ENCODE data around the gene CAPN13.

The CAPN13 gene

DNA sequence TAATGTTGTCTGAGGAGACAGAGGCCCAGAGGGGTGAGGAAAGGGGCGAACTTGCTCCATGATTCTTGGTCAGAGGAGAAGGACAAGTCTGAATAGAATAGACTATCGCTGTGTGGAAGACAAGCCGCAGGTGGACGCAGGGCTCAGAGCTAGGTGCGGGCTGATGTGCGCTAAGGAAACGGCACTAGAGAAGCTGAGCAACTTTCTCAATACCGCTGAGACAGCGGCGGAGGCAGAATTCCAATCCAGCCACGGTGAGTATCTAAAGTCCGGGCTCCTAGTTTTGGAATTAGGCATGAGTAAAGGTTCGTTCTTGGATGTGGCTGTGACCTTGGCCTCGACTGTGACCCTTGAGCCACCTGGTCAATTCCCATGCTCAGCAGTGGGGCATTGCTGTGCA lies 47.8 kb downstream of the CAPN13 start:
- H3K4me1 Mint-ChIP-seq (ENCODE audit: low read depth) = no peaks in the 10 kb centered on the region
- peaks cover 5% of the 10 kb centered on the region for H3K27me3 Mint-ChIP-seq
- no peak overlapping the region for H3K4me3 Mint-ChIP-seq
- H3K27ac Mint-ChIP-seq = no peak overlapping the region
- no peaks in the 10 kb centered on the region for H3K36me3 Mint-ChIP-seq
- no peaks in the 10 kb centered on the region for H3K9me3 Mint-ChIP-seq (ENCODE audit: low read depth)

DNA sequence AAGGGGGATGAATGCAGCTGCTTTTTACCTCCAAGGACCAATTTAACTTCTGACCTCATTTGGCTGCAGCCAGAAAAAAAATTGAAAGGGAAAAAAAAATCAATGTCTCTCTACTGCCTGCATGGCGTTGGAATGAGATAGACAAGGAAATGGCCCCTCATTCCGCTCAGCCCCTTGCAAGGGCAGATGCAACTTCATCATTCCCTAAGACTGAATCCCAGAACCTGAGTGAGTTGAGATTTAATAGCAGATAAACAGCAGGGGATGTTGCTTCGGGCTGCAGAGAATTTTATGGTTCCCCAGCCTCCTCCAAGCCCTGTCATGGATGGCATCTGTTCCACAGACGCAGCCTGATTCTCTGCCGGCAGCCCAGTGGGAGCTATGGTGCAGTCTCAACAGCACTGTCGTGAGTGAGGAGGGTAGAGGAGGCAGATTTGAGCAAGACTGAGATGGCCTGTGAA lies 49.0 kb downstream of the CAPN13 start:
- Mint-ChIP-seq H3K27ac (no peak overlapping the region), H3K4me3 (no peak overlapping the region), H3K36me3 (no peaks in the 10 kb centered on the region), H3K9me3 (ENCODE audit: low read depth) (no peaks in the 10 kb centered on the region), H3K27me3 (peaks cover 9% of the 10 kb centered on the region), H3K4me1 (ENCODE audit: low read depth) (no peaks in the 10 kb centered on the region)

DNA sequence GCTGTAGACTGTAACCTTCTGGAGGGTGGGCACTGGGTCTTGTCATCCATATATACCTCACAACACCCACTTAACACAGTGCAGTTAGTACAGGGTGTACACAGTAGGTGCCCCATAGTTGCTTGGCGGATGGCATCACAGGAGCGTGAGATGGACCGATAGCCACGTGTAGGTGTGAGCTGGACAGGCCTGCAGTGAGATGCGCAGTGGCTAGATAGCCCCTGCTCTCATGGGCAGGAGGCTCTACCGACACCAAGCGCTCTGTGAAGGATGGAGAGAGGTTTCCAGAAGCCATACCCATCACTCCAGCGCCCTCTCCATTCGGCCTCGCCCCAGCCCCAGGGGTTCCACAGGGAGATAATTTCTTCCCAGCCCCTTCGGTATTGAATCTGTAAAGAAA lies 49.5 kb downstream of the CAPN13 start:
- H3K4me1 Mint-ChIP-seq (ENCODE audit: low read depth) = no peaks in the 10 kb centered on the region
- peaks cover 9% of the 10 kb centered on the region for H3K27me3 Mint-ChIP-seq
- H3K27ac Mint-ChIP-seq = no peak overlapping the region
- H3K4me3 Mint-ChIP-seq = no peak overlapping the region
- H3K36me3 Mint-ChIP-seq = no peaks in the 10 kb centered on the region
- no peaks in the 10 kb centered on the region for H3K9me3 Mint-ChIP-seq (ENCODE audit: low read depth)

DNA sequence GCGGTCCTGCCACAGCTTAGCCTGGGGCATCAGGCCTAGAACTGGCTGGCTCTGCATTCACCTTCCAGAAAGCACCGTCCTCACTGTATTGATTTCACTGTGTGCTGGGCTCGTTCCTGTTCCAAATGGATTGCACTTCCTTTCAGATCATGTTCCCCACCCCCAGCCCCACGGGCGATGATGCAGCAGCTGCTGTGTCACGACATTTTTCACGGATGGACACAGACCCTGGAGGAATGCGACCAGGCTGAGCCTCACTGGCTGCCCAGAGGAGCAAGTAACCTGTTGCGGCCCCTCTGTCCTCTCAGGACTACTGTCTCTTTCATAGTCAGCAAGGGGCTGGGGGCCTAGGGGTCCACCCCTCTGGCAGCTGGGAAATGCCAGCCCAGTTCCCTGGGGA lies 50.3 kb downstream of the CAPN13 start:
- no peaks in the 10 kb centered on the region for H3K9me3 Mint-ChIP-seq (ENCODE audit: low read depth)
- peaks cover 9% of the 10 kb centered on the region for H3K27me3 Mint-ChIP-seq
- no peak overlapping the region for H3K4me3 Mint-ChIP-seq
- no peaks in the 10 kb centered on the region for H3K36me3 Mint-ChIP-seq
- H3K4me1 Mint-ChIP-seq (ENCODE audit: low read depth) = no peaks in the 10 kb centered on the region
- H3K27ac Mint-ChIP-seq = no peak overlapping the region

DNA sequence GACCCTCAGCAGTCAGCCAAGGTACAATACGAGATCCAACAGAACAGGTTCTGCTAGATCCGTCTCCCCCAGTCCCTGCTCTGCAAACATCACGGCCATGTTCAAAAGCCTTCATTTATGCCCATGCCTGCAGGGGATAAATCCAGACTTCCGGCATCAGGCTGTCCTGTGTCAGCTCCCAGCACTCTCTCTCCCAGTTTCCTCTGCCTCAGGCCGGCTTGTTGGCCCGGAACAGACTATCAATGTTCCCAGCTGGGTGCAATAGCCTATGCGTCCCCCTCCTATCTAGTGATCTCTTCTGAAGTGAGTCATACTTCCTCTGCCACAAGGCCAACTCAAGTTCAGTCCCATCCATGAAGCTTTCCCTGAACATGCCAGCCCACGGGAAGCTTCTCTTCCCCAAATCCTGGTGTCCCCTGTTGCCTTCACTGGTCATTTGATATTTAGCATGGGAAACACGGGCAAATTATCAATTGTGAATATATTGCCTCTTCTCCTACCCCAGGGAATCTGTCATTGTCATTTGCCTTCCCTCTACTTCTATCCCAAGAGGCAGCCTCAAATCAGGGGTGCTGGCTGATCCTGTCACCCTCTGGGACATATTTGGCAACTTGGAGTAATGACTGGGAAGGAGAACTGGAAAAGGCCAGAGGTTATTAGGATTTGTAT lies 51.1 kb downstream of the CAPN13 start:
- H3K27me3 Mint-ChIP-seq = peaks cover 9% of the 10 kb centered on the region
- no peaks in the 10 kb centered on the region for H3K4me1 Mint-ChIP-seq (ENCODE audit: low read depth)
- H3K9me3 Mint-ChIP-seq (ENCODE audit: low read depth) = no peaks in the 10 kb centered on the region
- H3K4me3 Mint-ChIP-seq = no peak overlapping the region
- no peak overlapping the region for H3K27ac Mint-ChIP-seq
- no peaks in the 10 kb centered on the region for H3K36me3 Mint-ChIP-seq

DNA sequence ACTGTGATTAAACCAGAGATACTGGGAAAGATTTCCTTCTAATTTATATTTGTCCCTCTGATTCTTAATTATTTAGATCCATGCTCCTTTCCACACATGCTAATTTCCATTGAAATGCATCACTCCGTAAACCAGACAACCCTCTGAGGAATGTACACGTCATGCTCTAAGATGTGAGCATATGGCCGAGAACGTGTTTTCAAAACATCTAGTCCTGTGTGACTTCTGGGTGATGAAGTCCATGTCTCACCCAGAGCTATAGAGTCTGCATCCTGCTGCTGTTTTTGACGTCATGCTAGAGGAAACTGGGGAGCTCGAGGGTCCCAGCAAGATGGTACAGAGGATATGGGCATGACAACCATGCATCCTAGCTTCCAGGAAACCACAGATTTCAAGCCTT lies 53.6 kb downstream of the CAPN13 start:
- H3K36me3 Mint-ChIP-seq = no peaks in the 10 kb centered on the region
- H3K9me3 Mint-ChIP-seq (ENCODE audit: low read depth) = no peaks in the 10 kb centered on the region
- H3K27ac Mint-ChIP-seq = no peak overlapping the region
- peaks cover 11% of the 10 kb centered on the region for H3K27me3 Mint-ChIP-seq
- no peaks in the 10 kb centered on the region for H3K4me1 Mint-ChIP-seq (ENCODE audit: low read depth)
- H3K4me3 Mint-ChIP-seq = no peak overlapping the region

DNA sequence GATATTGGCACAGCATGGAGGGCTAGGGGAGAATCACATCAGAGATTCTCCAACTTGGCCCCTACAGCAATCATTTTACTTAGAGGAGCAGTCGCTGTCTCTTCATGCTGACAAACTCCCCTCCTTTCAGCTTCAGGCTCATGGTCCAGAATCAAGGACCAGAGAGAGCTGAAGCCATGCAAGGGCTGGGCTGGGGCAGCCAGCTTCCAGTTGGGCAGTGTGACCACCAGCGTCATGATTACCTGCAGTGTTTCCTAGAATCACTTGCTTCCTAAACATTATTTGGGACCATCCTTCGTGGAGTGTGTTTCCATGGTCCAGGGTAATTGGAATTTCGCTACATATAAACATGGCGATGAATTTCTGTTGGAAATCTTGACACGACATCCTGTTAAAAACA lies 54.4 kb downstream of the CAPN13 start:
- H3K4me3 Mint-ChIP-seq = no peak overlapping the region

DNA sequence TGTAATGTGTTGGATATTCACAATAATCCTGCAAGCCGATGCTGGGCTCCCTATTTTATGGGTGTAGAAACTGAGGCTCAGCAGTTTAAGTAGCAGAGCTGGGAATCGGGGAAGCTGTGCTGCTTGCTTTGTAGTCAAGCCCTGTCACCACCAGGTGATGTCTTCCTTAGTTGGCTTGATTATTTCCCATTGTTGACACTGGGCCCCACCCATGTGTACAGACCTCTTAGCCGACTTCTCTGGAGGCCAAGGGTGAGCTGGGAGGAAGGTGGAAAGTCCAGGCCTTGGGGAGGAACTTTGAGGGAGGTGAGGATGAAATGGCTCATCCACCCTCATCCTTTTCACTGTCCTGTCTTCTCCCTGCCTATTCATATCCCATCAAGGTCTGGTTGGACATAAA lies 60.0 kb downstream of the CAPN13 start:
- H3K27ac Mint-ChIP-seq = no peak overlapping the region
- H3K4me3 Mint-ChIP-seq = no peak overlapping the region
- no peaks in the 10 kb centered on the region for H3K9me3 Mint-ChIP-seq (ENCODE audit: low read depth)
- H3K27me3 Mint-ChIP-seq = peaks cover 2% of the 10 kb centered on the region
- no peaks in the 10 kb centered on the region for H3K4me1 Mint-ChIP-seq (ENCODE audit: low read depth)
- no peaks in the 10 kb centered on the region for H3K36me3 Mint-ChIP-seq

More for the DNA sequence above, 54.4 kb downstream of the CAPN13 start:
- H3K9me3 Mint-ChIP-seq (ENCODE audit: low read depth) = no peaks in the 10 kb centered on the region
- no peak overlapping the region for H3K27ac Mint-ChIP-seq
- peaks cover 11% of the 10 kb centered on the region for H3K27me3 Mint-ChIP-seq
- no peaks in the 10 kb centered on the region for H3K4me1 Mint-ChIP-seq (ENCODE audit: low read depth)
- H3K36me3 Mint-ChIP-seq = no peaks in the 10 kb centered on the region

DNA sequence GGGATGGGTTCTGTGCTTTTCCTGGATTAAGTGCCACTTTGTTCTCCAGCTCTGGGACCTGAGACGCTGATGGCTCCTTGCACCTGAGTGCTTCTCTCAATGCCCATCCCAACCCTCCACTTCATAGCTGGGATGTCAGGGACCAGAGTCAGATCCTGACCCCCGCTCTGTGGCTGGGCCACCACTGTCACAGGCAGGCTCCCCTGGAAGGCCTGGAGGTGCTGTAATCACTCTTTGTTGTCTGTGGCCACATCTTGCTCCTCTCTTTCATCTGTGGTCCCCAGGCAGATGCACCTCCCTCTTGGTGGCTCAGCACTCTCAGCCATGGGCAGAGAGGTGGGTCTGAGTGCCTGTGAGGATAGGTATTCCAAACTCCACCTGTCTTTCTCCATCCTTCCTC lies 62.4 kb downstream of the CAPN13 start:
- no peaks in the 10 kb centered on the region for H3K4me1 Mint-ChIP-seq (ENCODE audit: low read depth)
- no peak overlapping the region for H3K27ac Mint-ChIP-seq
- no peaks in the 10 kb centered on the region for H3K36me3 Mint-ChIP-seq
- peaks cover 2% of the 10 kb centered on the region for H3K27me3 Mint-ChIP-seq
- H3K4me3 Mint-ChIP-seq = no peak overlapping the region
- no peaks in the 10 kb centered on the region for H3K9me3 Mint-ChIP-seq (ENCODE audit: low read depth)

DNA sequence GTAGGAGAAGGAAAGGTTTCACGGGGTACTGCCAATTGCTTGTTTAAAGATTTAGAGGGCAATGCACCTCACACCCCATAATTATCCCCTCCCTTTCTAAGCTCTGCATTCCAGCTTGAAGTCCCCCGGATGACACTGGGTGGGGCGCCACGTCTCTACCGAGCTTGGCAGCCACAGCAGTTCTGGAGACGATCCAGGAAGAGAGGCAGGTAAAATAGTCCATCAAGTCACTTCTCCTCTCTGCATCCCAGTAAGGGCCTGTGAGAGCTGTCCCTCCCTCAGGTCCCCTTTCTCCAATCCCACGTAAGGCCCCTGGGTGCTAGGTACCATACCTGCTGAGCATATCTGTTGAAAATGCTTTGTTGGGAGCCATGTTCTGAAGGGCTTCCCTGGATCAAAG lies 65.7 kb downstream of the CAPN13 start:
- no peaks in the 10 kb centered on the region for H3K36me3 Mint-ChIP-seq
- no peaks in the 10 kb centered on the region for H3K27me3 Mint-ChIP-seq
- no peaks in the 10 kb centered on the region for H3K9me3 Mint-ChIP-seq (ENCODE audit: low read depth)
- H3K27ac Mint-ChIP-seq = no peak overlapping the region
- no peaks in the 10 kb centered on the region for H3K4me1 Mint-ChIP-seq (ENCODE audit: low read depth)
- no peak overlapping the region for H3K4me3 Mint-ChIP-seq

DNA sequence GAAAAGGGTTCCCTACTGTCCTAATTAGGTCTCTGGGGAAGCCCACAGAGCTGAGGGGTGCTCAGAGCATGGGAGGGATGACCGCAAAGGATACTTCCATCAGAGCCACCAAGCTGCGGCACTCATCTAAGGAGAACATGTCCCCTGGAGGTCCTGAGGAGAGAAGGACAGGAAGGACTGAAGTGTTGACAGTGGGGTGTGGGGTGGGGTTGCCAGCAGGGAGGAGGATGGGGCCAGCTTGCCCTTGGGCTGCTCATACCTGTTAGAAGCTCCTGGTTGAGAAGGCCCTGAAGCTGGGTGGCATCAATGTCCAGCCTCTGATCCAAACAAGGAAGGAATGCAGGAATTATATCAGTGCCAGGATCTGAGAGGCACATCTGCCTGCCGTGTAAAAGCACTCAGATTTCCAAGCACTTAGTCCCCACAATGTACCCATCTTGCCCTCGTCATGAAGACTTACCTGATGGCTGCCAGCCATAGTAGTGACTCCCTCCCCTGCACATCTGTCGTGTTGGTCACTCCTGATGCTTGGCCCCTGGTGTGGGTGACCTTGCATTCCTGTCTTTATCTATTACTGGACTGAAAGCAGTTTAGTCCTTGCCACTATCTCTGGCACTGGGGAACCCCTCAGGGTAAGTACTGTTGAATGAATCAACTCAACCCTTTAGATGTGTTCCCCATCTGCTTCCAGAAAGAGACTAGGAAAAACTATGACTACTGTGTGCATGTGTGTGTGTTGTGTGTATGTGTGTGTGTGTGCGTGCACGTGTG lies 68.9 kb downstream of the CAPN13 start:
- H3K36me3 Mint-ChIP-seq = no peaks in the 10 kb centered on the region
- no peaks in the 10 kb centered on the region for H3K9me3 Mint-ChIP-seq (ENCODE audit: low read depth)
- H3K27me3 Mint-ChIP-seq = no peaks in the 10 kb centered on the region
- H3K4me1 Mint-ChIP-seq (ENCODE audit: low read depth) = no peaks in the 10 kb centered on the region
- no peak overlapping the region for H3K4me3 Mint-ChIP-seq
- H3K27ac Mint-ChIP-seq = no peak overlapping the region

DNA sequence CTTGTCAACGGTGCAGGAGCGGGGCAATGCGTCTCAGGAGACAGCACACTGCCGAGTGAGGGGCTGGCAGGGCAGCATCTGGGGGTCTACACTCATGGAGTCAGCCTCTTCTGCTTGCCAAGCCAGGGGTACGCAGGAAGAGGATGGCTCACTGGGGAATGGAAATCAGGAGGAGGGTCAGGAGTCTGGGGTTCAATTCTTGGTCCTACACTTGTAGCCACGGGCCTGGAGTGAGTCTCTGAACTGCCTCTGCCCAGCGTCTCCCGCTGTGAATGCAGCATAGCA lies 70.0 kb downstream of the CAPN13 start:
- Mint-ChIP-seq H3K27me3 (no peaks in the 10 kb centered on the region), H3K36me3 (no peaks in the 10 kb centered on the region), H3K4me3 (no peak overlapping the region), H3K9me3 (ENCODE audit: low read depth) (no peaks in the 10 kb centered on the region), H3K27ac (no peak overlapping the region), H3K4me1 (ENCODE audit: low read depth) (no peaks in the 10 kb centered on the region)

DNA sequence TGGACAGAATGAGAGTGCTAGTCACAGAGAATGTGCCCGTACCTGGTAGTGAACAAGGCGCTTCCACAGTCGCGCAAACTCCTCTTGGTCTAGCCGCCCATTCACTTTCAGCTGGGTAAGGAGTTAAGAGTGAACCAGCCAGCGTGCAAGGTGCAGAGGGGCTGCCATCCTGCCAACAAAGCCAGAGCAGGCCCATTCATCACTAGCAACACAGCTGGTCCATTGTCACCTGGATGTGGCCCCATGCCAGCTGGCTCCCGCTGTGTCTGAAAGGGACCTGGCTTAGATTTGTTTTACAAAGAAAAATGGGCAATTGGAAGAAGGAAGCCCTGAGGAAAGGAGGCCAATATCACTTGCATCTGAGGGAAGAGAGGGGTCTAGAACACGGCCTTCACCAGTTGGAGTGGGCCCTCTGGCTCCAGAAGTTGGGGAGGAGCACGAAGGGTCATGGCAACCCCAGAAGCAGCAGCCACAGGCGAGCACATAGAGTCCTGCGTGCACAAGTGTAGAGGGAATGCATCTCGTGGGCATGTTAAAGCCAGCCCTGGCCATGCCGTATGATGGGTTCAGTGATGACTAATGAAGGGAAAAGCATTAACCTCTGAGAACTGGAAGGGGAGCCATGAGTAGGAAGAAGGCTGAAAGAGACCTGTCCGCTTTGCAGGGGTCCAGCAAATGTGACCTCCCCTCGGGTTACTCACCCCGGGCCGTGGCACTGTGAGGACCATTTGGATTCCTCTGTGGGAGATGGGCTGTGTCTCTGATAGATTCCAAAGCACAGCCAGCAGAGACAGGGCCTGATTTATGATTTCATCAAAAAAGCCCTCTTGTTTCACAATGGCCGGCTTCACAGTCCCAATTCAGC lies 70.6 kb downstream of the CAPN13 start:
- no peaks in the 10 kb centered on the region for H3K36me3 Mint-ChIP-seq
- no peaks in the 10 kb centered on the region for H3K4me1 Mint-ChIP-seq (ENCODE audit: low read depth)
- H3K9me3 Mint-ChIP-seq (ENCODE audit: low read depth) = no peaks in the 10 kb centered on the region
- H3K27me3 Mint-ChIP-seq = no peaks in the 10 kb centered on the region
- no peak overlapping the region for H3K4me3 Mint-ChIP-seq
- no peak overlapping the region for H3K27ac Mint-ChIP-seq

DNA sequence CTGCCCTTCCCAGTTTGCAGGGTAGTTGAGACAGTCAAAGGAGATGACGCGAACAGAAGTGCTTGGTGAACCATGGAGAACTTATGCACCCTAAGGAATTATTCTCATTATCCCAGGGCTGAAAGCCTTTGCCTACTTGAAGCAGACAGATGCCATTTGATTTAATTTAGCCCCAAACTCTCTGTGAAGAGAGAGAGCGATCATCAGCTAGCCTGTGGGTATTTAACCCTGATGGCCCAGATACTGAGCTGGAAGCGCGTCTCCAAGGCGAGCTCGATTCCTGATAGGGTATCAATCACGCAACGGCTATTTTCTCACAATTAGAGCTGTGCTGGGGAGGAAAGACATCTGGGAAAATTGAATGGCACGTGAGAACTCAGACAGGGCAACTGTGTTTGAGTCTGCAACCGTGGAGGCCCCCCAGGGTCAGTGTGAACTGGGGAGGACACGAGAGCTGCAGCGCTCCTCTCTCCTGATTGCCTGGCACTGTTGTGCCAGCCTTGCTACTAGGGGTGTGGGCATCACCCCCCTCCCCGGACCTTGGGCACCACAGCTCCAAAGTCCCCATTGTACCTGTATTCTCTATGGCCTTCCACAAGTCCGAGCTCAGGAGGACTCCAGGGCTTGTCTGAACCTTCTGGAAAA lies 73.2 kb downstream of the CAPN13 start:
- Mint-ChIP-seq H3K36me3 (no peaks in the 10 kb centered on the region), H3K27me3 (no peaks in the 10 kb centered on the region), H3K4me3 (no peak overlapping the region), H3K27ac (no peak overlapping the region), H3K4me1 (ENCODE audit: low read depth) (no peaks in the 10 kb centered on the region), H3K9me3 (ENCODE audit: low read depth) (no peaks in the 10 kb centered on the region)

DNA sequence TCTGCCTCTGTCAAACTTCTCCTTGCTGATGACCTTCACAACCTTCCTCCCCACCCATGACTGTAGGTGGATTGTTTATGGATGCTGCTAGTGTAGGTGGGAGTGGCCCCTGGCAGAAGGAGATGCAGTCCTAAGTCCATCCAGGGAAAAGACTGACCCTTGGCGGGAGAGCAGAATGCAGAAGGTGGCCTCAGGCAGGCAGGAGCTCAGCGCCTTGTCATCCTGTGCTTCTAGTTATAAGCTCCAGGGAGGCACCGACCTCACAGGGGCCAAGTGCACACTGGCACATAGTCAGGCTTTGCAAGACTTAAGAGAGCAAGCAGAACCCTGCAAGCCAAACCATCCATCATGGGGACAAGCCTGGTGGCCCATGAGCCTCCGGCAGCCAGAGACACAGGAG lies 74.4 kb downstream of the CAPN13 start:
- Mint-ChIP-seq H3K27ac (no peak overlapping the region), H3K4me3 (no peak overlapping the region), H3K4me1 (ENCODE audit: low read depth) (no peaks in the 10 kb centered on the region), H3K27me3 (no peaks in the 10 kb centered on the region), H3K9me3 (ENCODE audit: low read depth) (no peaks in the 10 kb centered on the region), H3K36me3 (no peaks in the 10 kb centered on the region)

Data from activated naive CD8-positive, alpha-beta T cell (primary cell).